ENCODE results near the gene PCDH9.

DNA sequence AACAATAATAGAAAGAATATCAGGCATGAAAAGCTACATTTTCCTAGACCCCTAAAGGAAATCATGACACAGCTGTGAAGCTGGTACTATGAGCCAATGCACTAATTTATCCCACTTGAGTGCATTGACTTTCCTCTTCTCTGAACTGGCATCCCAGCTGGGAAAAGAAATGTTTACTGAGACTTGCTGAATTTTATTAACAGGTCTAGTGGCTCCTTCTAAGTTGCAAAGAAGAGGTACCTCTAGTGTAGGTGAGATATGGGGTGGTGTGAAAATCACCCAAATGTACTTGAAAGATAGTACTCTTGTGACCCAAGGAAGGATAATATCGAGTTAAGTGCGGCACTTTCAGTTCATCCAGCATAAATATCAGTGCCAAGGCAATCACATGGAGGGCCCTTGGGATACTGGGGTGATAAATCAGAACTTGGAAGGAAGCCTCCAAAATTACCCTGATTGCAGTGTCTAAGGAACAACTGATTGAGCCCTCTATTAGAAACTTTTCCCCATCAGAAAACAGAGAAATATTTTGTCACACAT, 369.2 kb downstream of the PCDH9 start:
- TF ChIP-seq, protein P1, sequence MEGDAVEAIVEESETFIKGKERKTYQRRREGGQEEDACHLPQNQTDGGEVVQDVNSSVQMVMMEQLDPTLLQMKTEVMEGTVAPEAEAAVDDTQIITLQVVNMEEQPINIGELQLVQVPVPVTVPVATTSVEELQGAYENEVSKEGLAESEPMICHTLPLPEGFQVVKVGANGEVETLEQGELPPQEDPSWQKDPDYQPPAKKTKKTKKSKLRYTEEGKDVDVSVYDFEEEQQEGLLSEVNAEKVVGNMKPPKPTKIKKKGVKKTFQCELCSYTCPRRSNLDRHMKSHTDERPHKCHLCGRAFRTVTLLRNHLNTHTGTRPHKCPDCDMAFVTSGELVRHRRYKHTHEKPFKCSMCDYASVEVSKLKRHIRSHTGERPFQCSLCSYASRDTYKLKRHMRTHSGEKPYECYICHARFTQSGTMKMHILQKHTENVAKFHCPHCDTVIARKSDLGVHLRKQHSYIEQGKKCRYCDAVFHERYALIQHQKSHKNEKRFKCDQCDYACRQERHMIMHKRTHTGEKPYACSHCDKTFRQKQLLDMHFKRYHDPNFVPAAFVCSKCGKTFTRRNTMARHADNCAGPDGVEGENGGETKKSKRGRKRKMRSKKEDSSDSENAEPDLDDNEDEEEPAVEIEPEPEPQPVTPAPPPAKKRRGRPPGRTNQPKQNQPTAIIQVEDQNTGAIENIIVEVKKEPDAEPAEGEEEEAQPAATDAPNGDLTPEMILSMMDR (IDR thresholded peaks at IDR 0.05), result no peak
- TF ChIP-seq POLR2A (IDR thresholded peaks at IDR 0.05), result no peak

Data from right lobe of liver (tissue), 4 donors.